Progenitor cell of endocrine pancreas (in vitro differentiated cells): ENCODE data around the gene FXYD2. TPM values are rescaled to one million over a fixed set of nuclear protein-coding genes. Genes with fewer than 3 reads are reported as not detected.

Experiments
- DNase-seq: peaks from one replicate; pipeline ENCODE4 v3.0.0; 2021; ENCODE audit warnings: low spot score; ENCODE audit not compliant: unreplicated experiment
- H3K27ac Mint-ChIP-seq: 2 replicates; pipeline ENCODE4 v1.8.0; 2021; ENCODE audit warnings: mild to moderate bottlenecking, moderate library complexity, mixed read lengths
- H3K27me3 Mint-ChIP-seq: 2 replicates; pipeline ENCODE4 v1.8.0; 2021; ENCODE audit warnings: mixed read lengths
- H3K36me3 Mint-ChIP-seq: 2 replicates; pipeline ENCODE4 v1.8.0; 2022; ENCODE audit warnings: mixed read lengths; ENCODE audit not compliant: insufficient read depth
- H3K4me1 Mint-ChIP-seq: 2 replicates; pipeline ENCODE4 v1.8.0; 2021; ENCODE audit warnings: low read depth, mixed read lengths
- H3K4me3 Mint-ChIP-seq: 2 replicates; pipeline ENCODE4 v1.8.0; 2021; ENCODE audit warnings: low read depth, mild to moderate bottlenecking, moderate library complexity, mixed read lengths
- H3K9me3 Mint-ChIP-seq: 2 replicates; pipeline ENCODE4 v1.8.0; 2021; ENCODE audit warnings: low read depth, mixed read lengths
- total RNA-seq: library from RNA; stranded (reverse); gene quantifications from 2 replicates; pipeline ENCODE4 v1.2.1, GENCODE V29; 2021
- TF ChIP-seq, protein P1 (sequence below): fragments of 200-600 bp; sonication (generic); IDR thresholded peaks from one replicate; pipeline ENCODE4 v1.5.0; 2021; ENCODE audit warnings: antibody characterized with exemption, mild to moderate bottlenecking; ENCODE audit not compliant: unreplicated experiment

The FXYD2 gene
- total RNA-seq, 1 donor from 2014 or later: 7.4 TPM

DNA sequence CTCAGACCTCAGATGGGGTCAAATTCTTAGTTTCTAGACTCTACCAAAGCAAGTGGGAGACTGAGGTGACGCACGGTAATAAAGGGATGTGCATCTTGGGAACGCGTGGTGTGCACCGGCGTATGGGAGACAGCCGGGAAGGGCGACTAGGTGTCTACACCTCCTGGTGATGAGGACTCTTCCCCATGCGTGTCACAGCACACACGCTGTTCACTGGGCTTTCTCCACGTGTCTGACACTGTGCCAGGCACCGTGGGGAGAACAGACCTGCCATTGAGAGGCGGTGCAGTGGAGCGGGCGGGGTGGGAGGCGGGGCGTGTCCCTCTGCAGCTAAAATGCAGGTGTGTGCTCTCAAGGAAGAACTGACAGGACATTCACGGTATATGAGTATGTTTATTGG, 46.6 kb upstream of the FXYD2 start:
- H3K9me3 Mint-ChIP-seq: no peaks in the 10 kb centered on the region
- DNase-seq: no peak
- H3K27ac Mint-ChIP-seq: no peak overlapping the region
- H3K4me3 Mint-ChIP-seq: no peak overlapping the region
- TF ChIP-seq, protein P1, sequence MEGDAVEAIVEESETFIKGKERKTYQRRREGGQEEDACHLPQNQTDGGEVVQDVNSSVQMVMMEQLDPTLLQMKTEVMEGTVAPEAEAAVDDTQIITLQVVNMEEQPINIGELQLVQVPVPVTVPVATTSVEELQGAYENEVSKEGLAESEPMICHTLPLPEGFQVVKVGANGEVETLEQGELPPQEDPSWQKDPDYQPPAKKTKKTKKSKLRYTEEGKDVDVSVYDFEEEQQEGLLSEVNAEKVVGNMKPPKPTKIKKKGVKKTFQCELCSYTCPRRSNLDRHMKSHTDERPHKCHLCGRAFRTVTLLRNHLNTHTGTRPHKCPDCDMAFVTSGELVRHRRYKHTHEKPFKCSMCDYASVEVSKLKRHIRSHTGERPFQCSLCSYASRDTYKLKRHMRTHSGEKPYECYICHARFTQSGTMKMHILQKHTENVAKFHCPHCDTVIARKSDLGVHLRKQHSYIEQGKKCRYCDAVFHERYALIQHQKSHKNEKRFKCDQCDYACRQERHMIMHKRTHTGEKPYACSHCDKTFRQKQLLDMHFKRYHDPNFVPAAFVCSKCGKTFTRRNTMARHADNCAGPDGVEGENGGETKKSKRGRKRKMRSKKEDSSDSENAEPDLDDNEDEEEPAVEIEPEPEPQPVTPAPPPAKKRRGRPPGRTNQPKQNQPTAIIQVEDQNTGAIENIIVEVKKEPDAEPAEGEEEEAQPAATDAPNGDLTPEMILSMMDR: no peak
- peaks cover 27% of the 10 kb centered on the region for H3K4me1 Mint-ChIP-seq
- H3K27me3 Mint-ChIP-seq: peaks cover 38% of the 10 kb centered on the region
- no peaks in the 10 kb centered on the region for H3K36me3 Mint-ChIP-seq

DNA sequence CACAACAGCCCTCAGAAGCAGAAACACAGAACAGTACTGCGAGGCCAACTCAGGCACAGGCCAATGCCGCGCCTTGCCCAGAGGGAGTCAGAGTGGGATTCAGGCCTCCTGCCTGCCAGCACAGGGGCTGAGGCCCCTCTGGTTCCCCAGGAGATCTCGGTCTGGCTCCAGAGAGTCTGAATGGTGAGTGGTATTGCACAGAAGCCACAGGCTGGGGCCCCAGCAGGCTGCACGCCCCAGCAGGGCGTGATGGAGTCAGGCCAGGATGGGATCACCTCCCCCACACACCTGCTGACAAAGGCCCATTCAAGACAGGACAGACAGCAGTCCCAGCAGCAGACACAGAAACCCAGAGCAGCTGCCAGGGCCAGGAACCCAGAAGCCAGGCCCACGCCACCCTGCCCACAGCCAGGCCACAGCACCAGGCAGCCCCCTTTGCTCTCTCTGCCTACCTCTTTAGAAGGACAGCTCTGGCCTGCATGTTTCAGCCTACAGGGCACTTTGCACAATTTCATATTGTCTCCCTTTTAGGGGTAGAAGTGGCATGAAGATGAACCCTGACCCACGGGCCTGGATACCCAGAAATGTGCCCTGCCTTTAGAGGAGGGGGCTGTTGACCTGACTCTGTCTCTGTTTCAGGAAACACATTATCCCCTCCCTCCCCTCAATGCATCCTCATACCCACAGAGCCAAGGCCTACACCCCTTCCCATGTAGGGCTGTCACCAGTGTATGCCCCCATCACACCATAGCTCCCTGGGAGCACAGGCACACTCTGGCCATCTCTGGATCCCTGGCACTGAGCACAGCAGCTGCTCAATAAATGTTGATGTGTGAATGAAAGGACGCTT, 45.8 kb upstream of the FXYD2 start:
- TF ChIP-seq, protein P1: no peak
- Mint-ChIP-seq H3K4me3 (no peak overlapping the region), H3K36me3 (no peaks in the 10 kb centered on the region), H3K4me1 (peaks cover 24% of the 10 kb centered on the region), H3K27me3 (peaks cover 32% of the 10 kb centered on the region), H3K27ac (no peak overlapping the region), H3K9me3 (no peaks in the 10 kb centered on the region)
- DNase-seq: no peak

DNA sequence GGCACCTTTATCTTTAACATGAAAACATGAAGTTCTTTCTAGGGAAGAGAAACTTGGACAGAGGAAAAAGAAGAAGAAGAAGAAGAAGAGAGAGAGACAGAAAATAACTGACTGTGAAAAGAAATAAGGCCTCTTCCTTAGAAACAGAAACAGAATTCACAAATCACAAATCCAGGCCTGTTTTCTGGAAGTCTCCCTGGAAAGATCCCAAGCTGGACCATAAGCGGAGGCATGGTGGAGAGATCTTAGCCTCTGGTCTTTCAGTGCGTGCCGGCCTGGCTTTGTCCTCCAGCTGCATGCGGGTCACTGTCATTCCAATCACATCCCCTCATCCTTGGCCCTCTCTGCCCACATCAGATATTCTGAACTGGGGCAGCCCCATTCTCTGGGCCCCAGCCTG, 45.1 kb upstream of the FXYD2 start:
- Mint-ChIP-seq H3K36me3 (peaks cover 1% of the 10 kb centered on the region), H3K4me3 (no peak overlapping the region), H3K27me3 (peaks cover 26% of the 10 kb centered on the region), H3K4me1 (peaks cover 21% of the 10 kb centered on the region), H3K9me3 (no peaks in the 10 kb centered on the region), H3K27ac (no peak overlapping the region)
- DNase-seq: no peak
- TF ChIP-seq, protein P1: no peak

DNA sequence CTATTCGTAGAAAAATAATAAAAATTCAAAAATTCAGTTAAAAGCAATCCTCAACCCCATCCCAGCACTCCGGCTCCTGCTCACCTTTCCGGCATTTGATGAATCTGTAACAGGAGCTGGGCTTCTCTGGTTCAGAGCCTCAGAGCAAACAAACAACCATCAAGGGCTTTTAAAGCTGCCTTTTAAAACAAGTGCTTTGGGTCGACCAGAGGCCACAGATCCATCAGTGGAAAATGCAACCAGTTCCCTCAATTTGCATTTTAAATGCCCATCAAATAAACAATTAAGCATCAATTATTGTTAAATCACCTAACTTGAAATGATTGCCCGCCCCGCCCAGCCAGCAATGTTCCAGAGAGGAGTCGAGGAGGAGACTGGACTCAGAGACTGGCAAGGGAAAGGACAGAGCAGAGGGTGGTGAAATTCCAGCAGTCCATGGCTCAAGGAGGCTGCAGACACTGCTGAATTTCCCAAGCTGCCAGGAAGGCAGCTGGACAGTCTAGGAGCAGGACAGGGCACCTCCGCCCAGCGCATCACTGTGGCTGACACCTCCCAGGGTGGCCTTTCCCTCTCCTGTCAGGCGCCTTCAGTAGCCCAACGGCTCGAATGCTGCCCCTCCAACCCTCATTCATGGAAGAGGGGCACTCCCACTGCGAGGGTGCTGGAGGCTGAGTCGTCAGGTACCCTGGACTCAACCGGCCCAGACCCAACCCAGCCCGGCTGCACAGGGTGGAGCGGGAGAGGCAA, 44.4 kb upstream of the FXYD2 start:
- TF ChIP-seq, protein P1: no peak
- Mint-ChIP-seq H3K4me1 (peaks cover 19% of the 10 kb centered on the region), H3K9me3 (no peaks in the 10 kb centered on the region), H3K36me3 (peaks cover 1% of the 10 kb centered on the region), H3K27ac (no peak overlapping the region), H3K27me3 (peaks cover 20% of the 10 kb centered on the region), H3K4me3 (no peak overlapping the region)
- DNase-seq: no peak

DNA sequence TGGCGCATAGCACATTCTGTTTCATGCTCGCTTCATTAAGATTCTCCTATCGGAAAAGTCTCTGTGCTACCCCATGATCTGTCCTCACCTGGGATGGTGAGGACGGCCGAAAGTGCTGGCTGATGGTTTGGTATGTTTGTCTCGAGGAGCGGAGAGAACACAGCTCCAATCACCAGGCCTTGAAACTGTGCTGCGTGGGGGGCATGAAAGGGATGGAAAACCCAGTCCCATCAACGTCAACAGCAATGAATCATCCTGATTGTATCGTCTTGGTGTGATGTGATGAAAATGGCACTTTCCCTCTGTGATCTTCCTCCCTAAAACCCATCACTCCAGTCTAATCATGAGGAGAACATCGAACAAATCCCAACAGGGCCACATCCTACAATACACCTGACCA, 43.5 kb upstream of the FXYD2 start:
- TF ChIP-seq, protein P1: no peak
- peaks cover 11% of the 10 kb centered on the region for H3K27me3 Mint-ChIP-seq
- H3K36me3 Mint-ChIP-seq: peaks cover 1% of the 10 kb centered on the region
- no peaks in the 10 kb centered on the region for H3K9me3 Mint-ChIP-seq
- no peak for DNase-seq
- H3K4me3 Mint-ChIP-seq: no peak overlapping the region
- no peak overlapping the region for H3K27ac Mint-ChIP-seq
- peaks cover 19% of the 10 kb centered on the region for H3K4me1 Mint-ChIP-seq
